C1 segment of cervical spinal cord (tissue), 14 donors: Measurements from ENCODE around the gene CMTM7.
A peak's percentile ranks its signal among the peaks of the same experiment; 100 is the strongest.
"Not testable (repeated sequence)": the region's sequence is repeated elsewhere in the genome, so short reads cannot be mapped to it uniquely, and the experiment has no call there.

Experiments used
- DNase-seq, 14 donors: peaks; one replicate each; lab custom pipeline; 2025; lab: John Stamatoyannopoulos, UW

The CMTM7 gene

GRCh38 chr3:32381922-32382321 lies 9.7 kb upstream of the CMTM7 start:
- no peak for DNase-seq

GRCh38 chr3:32383136-32383711 lies 8.4 kb upstream of the CMTM7 start:
- DNase-seq, result no peak

DNA sequence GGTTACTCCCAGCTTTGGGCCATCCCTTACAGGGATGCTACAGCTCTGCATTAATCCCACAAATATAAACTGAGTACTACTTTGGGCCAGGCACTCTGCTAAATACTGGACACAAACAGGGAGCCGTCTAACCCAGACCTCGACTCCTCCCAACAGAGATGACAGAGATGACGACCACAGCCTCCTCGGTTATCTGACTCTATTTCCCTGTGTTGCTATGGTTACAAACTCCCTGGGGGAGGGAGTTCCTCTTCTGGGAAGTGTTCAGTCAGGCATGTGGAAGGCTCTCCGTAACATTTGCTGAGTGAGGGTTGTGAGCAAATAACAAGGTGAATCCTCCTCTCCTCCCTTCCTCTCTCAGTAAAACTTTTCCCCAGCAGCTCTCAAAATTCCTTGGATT lies 6.7 kb upstream of the CMTM7 start:
- DNase-seq, result no peak

- DNase-seq, result no peak
These were observed 4.1 kb upstream of the CMTM7 start for GRCh38 chr3:32387512-32387911.

DNA sequence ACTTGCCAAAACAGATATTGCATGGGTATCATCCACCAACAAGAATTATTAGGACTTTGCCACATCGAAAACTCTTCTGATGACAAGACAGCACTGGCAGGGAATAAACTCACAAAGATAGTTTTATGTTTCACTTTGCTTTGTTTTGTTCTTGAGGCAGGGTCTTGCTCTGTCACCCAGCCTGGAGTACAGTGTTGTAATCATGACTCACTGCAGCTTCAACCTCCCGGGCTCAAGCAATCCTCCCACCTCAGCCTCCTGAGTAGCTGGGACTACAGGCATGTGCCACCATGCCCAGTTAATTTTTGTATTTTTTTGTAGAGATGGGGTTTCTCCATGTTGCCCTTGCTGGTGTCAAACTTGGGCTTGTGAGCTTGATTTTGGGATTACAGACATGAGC lies 2.1 kb upstream of the CMTM7 start:
- DNase-seq, result not testable (repeated sequence)

DNA sequence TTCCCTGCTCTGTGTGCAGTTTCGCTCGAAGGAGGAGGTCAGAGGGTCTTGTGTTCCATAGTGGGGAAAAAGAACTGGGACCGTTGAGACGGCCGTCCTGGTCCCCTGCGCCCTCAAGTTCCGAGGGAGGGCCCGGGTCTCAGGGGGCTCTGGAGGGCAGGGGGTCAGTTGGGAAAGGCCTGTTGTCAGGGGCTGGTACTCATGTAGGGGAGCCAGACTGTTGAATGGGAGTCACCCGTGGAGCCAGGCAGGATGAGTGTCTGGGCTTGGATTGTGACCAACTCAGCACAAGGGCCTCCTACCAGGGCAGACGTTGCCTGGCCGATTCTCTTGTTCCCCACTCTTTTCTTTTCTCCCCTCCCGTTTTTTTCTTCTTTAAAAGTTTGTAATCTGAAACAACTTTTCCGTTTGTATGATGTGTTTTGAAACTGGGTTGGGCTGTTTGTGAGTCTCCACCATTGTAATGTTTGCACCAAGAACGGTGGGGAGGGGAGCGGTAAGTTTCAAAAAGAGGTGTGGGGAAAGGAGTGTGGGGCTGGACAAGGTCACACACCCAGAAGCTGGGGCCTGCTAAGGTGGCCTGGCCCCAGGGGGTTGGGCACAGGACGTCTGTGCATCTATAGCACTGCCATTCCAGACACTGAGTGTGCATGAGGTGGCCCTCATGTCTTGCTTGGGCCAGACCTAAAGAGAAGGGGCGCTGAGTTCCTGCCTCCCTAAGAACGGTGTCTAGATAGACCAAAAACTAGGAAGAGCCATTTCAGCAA lies 1.1 kb downstream of the CMTM7 start:
- DNase-seq, result peak in 1 of 14 donors; percentile 49

DNA sequence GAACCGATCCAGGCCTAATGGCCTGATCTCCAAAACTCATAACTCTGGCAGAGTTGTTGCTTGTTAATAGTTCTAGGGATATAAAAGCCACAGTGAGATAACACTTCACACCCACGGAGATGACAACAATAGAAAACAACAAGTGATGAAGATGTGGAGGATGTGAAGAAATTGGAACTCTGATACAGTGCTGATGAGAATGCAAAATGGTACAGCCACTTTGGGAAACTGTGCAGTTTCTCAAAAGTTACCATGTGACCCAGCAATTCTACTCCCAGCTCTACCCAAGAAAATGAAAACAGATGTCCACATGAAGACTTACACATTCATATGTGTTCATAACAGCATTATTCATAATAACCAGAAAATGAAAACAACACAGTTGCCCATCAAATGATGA lies 3.8 kb downstream of the CMTM7 start:
- DNase-seq, result no peak

DNA sequence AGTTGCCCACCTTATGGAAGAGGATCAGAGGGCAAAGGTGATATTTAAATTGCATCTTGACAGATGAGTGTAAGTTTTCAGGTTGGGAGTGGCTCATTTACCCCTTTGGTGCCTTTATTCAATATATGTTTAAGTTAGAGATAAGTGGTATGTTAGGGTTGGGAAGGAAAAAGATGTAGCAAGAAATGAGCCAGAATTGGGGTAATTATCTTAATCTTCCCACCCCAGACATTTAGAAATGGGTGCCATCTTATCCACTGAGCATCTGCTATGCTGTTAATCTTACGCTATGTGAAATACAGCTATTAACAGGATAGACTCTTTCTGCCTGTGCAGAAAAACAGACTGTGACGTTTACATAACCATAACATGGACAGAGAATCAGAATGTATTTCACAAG lies 6.3 kb downstream of the CMTM7 start:
- no peak for DNase-seq

DNA sequence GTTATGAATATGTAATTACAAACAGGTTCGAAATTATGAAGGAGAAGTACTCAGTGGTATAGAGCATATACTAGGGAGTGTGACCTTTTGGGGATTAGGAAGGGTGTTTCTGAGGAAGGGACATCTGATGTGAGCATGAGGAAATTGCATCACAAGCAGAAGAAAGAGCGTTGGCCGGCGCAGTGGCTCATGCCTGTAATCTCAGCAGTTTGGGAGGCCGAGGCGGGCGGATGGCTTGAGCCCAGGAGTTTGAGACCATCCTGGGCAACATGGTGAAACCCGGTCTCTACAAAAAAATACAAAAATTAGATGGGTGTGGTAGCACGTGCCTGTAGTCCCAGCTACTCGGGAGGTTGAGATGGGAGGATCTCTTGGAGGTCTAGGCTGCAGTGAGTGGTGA lies 6.9 kb downstream of the CMTM7 start:
- peak in 3 of 14 donors; percentile 7 to 24 (median 16) for DNase-seq

- no peak for DNase-seq
These were observed 7.5 kb downstream of the CMTM7 start for GRCh38 chr3:32399030-32399620.

DNA sequence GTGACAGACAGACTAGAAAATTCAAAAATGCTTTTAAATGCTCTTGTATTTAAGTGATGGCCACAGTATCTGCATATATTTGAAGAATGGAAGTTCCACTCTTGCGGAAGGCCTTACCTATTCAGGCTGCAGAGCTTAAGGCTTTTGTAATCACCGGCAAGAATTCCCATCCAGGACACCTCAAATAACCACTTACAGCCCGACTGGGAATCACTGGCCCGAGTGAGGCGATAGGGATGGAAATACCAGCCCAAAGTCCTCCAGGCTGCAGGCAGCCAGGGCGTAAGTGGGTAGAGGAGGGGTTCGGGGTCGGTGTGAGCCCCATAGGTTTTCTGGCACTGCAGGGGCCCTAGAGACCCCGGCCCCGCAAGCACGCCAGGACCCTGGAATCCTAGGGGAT lies 9.5 kb downstream of the CMTM7 start:
- DNase-seq, result no peak

- DNase-seq, result peak in 13 of 14 donors; percentile 14 to 94 (median 66)
These were observed 10.0 kb downstream of the CMTM7 start for GRCh38 chr3:32401556-32402081.

- DNase-seq, result peak in 1 of 14 donors; percentile 26
These were observed 12.0 kb downstream of the CMTM7 start for GRCh38 chr3:32403663-32404062.

- no peak for DNase-seq
These were observed 13.1 kb downstream of the CMTM7 start for GRCh38 chr3:32404714-32405113.

DNA sequence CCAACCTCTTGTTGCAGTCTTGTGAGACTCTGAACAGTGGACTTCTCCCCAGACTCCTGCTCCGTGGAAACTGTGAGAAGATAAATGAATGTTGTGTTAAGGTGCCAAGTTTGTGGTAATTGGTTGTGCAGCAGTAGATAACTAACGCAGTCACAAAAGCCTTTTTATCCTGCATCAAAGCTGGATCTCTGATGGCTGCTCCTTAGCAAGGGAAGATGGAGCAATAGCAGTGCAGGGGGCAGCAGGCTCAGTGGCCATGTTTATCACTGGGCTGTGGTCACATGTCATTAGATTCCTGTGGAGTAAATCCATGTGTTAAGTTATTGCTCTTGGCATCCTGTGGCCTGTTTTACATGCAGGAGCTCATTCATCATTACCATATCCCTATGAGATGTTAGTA lies 13.5 kb downstream of the CMTM7 start:
- DNase-seq, result no peak

- no peak for DNase-seq
These were observed 14.2 kb downstream of the CMTM7 start for GRCh38 chr3:32405711-32406323.

DNA sequence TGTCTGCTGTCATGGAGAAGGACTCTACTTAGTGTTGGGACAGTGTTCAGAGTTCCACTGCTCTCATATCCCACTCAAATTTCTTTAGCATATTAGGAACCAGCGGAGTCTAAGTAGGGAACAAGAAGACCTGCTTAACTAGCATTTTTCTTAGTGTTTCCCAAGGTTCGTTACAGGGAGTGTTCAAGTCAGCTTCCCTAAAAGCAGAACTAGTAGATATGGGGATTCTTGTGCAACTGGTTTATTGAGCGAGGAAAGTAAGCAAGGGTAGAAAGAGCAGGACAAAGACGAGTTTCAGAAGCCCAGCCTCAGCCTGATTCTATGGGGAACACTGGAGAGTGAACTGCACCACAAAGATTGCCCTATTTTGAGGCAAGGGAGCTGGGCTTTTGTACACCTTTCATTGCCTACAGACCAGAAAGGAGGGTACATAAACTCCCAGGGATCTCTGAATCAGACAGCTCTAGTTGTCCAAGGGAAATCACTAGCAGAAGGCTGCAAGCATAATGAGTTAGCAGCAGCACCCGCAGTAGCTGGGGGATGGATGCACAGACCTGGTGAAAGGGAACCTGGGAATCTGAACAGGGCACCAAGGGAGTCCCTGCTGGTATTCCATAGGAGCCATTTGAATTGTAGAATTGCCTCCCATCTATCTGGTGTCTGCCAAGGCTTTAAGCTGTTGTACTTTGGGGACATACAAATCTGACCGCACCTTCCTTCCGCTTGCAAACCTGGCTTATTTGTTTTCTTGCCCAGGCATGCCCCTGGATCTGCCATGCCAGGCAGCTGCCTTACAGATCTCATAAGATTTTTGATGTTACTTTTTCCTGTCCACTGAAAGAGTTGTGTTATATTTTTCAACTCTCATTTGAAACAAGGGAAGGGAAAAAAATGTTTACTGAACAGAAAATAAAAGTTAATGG lies 15.1 kb downstream of the CMTM7 start:
- DNase-seq, result peak in 1 of 14 donors; percentile 17

- DNase-seq, result peak in 1 of 14 donors; percentile 25
These were observed 19.0 kb downstream of the CMTM7 start for GRCh38 chr3:32410367-32411246.

GRCh38 chr3:32411442-32411841 lies 19.8 kb downstream of the CMTM7 start:
- no peak for DNase-seq

DNA sequence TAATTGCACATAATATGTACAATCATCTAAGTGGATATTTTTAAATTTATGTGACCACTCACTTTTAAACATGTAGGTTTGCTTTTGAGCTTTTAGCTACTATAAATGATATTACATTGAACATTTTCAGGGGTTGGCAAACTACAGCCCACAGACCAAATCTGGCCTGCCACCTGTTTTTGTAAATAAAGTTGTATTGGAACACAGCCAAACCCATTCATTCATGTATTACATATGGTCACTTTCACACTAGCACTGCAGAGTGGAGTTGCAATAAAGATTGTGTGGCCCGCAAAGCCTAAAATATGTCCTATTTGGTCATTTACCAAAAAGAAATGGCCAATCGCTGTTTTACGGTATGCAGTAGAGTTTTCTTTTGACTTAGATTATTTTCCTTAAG lies 21.2 kb downstream of the CMTM7 start:
- DNase-seq, result no peak
